GM23338 (cell line): Measurements from ENCODE around the gene PGBD5. TPM values are rescaled to one million over a fixed set of nuclear protein-coding genes. Genes with fewer than 3 reads are reported as not detected.

ENCODE experiments used
- ATAC-seq: fragments of 200-7000 bp; cut with Tn5 transposase; 3 replicates; pipeline ENCODE4 v1.9.1; 2020
- DNase-seq: peaks from one replicate; pipeline ENCODE4 v3.0.0-alpha.2; 2015; ENCODE audit warnings: low spot score
- H2AFZ ChIP-seq: fragments of 200-600 bp; sonication (generic); 2 replicates; pipeline ENCODE4 v1.8.0; 2016; ENCODE audit warnings: antibody characterized with exemption, mild to moderate bottlenecking, moderate library complexity
- H3F3A ChIP-seq: fragments of 200-600 bp; sonication (generic); replicated peaks from 2 replicates; pipeline ENCODE4 v1.8.0; 2017; ENCODE audit warnings: antibody characterized with exemption, mixed run types, low read depth
- H3K27ac ChIP-seq: fragments of 200-600 bp; sonication (generic); 2 replicates; pipeline ENCODE4 v1.6.1; 2016; ENCODE audit warnings: low read depth
- H3K27me3 ChIP-seq: fragments of 200-600 bp; sonication (generic); 2 replicates; pipeline ENCODE4 v1.8.0; 2016; ENCODE audit warnings: mild to moderate bottlenecking, mixed run types, moderate library complexity; ENCODE audit not compliant: insufficient read depth
- H3K36me3 ChIP-seq: fragments of 200-600 bp; sonication (generic); 2 replicates; pipeline ENCODE4 v1.8.0; 2016; ENCODE audit warnings: mild to moderate bottlenecking; ENCODE audit not compliant: insufficient read depth
- H3K4me1 ChIP-seq: fragments of 200-600 bp; sonication (generic); 2 replicates; pipeline ENCODE4 v1.8.0; 2016; ENCODE audit warnings: mild to moderate bottlenecking, moderate library complexity; ENCODE audit not compliant: insufficient read depth
- H3K4me2 ChIP-seq: fragments of 200-600 bp; sonication (generic); 2 replicates; pipeline ENCODE4 v1.7.1; 2017; ENCODE audit warnings: mixed run types
- H3K4me3 ChIP-seq: fragments of 200-600 bp; sonication (generic); 2 replicates; pipeline ENCODE4 v1.6.1; 2016; ENCODE audit warnings: mixed run types
- H3K79me2 ChIP-seq: fragments of 200-600 bp; sonication (generic); replicated peaks from 2 replicates; pipeline ENCODE4 v1.8.0; 2017; ENCODE audit warnings: mild to moderate bottlenecking; ENCODE audit not compliant: insufficient read depth
- H3K9me2 ChIP-seq: fragments of 200-600 bp; sonication (generic); 2 replicates; pipeline ENCODE4 v1.8.0; 2017; ENCODE audit not compliant: insufficient read depth
- H4K20me1 ChIP-seq: fragments of 200-600 bp; sonication (generic); replicated peaks from 2 replicates; pipeline ENCODE4 v1.8.0; 2017; ENCODE audit warnings: mild to moderate bottlenecking; ENCODE audit not compliant: insufficient read depth
- H3K27ac Mint-ChIP-seq: 2 replicates; pipeline ENCODE4 v1.8.0; 2020; ENCODE audit warnings: inconsistent platforms, mild to moderate bottlenecking, moderate library complexity, mixed read lengths
- H3K27me3 Mint-ChIP-seq: 3 replicates; pipeline ENCODE4 v1.8.0; 2022; ENCODE audit warnings: low read depth, mild to moderate bottlenecking, moderate library complexity, mixed read lengths, inconsistent platforms; ENCODE audit not compliant: insufficient read depth, poor library complexity
- H3K36me3 Mint-ChIP-seq: 3 replicates; pipeline ENCODE4 v1.8.0; 2021; ENCODE audit warnings: low read depth, mild to moderate bottlenecking, inconsistent platforms, moderate library complexity, mixed read lengths
- H3K4me1 Mint-ChIP-seq: 3 replicates; pipeline ENCODE4 v1.8.0; 2020; ENCODE audit warnings: mild to moderate bottlenecking, inconsistent platforms, mixed read lengths
- H3K4me3 Mint-ChIP-seq: 3 replicates; pipeline ENCODE4 v1.8.0; 2021; ENCODE audit warnings: moderate library complexity, mild to moderate bottlenecking, inconsistent platforms, mixed read lengths
- H3K9me3 Mint-ChIP-seq: 3 replicates; pipeline ENCODE4 v1.8.0; 2020; ENCODE audit warnings: moderate library complexity, mild to moderate bottlenecking, inconsistent platforms, mixed read lengths
- EZH2 ChIP-seq: fragments of 200-600 bp; sonication (generic); IDR thresholded peaks from one replicate; pipeline ENCODE4 v1.8.0; 2017; ENCODE audit warnings: antibody characterized with exemption, mild to moderate bottlenecking, low read depth; ENCODE audit not compliant: unreplicated experiment
- EZH2phosphoT487 ChIP-seq: fragments of 200-600 bp; sonication (generic); IDR thresholded peaks from one replicate; pipeline ENCODE4 v1.8.1; 2018; ENCODE audit warnings: antibody characterized with exemption; ENCODE audit not compliant: unreplicated experiment
- JUNB ChIP-seq: IDR thresholded peaks from one replicate; pipeline ENCODE4 v1.6.1; 2016; ENCODE audit warnings: antibody characterized with exemption; ENCODE audit not compliant: unreplicated experiment
- POLR2AphosphoS5 ChIP-seq: IDR thresholded peaks from 2 replicates; pipeline ENCODE4 v1.6.1; 2016; ENCODE audit warnings: antibody characterized with exemption, low read depth
- STAT1 ChIP-seq: IDR thresholded peaks from one replicate; pipeline ENCODE4 v1.6.1; 2016; ENCODE audit warnings: antibody characterized with exemption; ENCODE audit not compliant: unreplicated experiment
- ZNF114 ChIP-seq: fragments of 250-450 bp; sonication (Bioruptor Pico); IDR thresholded peaks from 2 replicates; pipeline ENCODE4 v1.5.0; 2020; ENCODE audit warnings: mild to moderate bottlenecking, moderate library complexity
- ZNF462 ChIP-seq: fragments of 250-450 bp; sonication (Bioruptor Pico); IDR thresholded peaks from 2 replicates; pipeline ENCODE4 v1.5.0; 2020; ENCODE audit warnings: mild to moderate bottlenecking, moderate library complexity
- polyA plus RNA-seq: library from polyadenylated mRNA; unstranded; fragments of >200 nt; fragmentation: Nextera tagmentation; extraction: Ambion mirVana; gene quantifications from 2 replicates; pipeline ENCODE4 v1.2.1, GENCODE V29; 2016
- total RNA-seq: library from RNA; depleted of rRNA; stranded (reverse); fragments of >200 nt; shearing (Covaris generic); gene quantifications from 2 replicates; pipeline ENCODE4 v1.2.3, GENCODE V29; 2014
- TF ChIP-seq, protein P1 (sequence below): IDR thresholded peaks from 2 replicates; pipeline ENCODE4 v1.6.1; 2016; ENCODE audit warnings: antibody characterized with exemption
- TF ChIP-seq, protein P2 (sequence below): IDR thresholded peaks from one replicate; pipeline ENCODE4 v1.6.1; 2018; ENCODE audit warnings: antibody characterized with exemption; ENCODE audit not compliant: unreplicated experiment

The PGBD5 gene
- total and polyA plus RNA-seq, 2 experiments from 2014 or later, result 3.4 to 16.6 TPM

DNA sequence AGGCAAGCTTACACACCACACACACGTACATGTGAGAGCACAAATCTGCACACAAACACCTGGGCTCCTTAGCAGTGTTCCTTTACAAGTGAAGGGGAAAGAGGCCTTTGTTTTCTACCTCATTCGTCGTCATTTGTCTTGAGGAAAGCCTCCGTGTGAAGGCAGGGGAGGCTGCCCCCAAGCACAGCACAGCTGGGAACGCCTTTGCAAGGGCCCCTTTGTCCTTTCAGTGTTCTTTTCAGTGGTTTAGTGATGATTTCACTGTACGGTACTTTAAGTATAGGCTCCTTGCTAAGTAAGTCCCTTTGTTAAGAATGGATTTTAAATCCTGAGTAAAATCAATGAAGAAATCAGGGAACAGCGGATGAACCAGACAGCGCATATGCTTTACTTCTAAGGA, 94.1 kb downstream of the PGBD5 start (continued):
- TF ChIP-seq ZNF462 (CRISPR knock-in tag), result no peak
- no peak for TF ChIP-seq POLR2AphosphoS5

DNA sequence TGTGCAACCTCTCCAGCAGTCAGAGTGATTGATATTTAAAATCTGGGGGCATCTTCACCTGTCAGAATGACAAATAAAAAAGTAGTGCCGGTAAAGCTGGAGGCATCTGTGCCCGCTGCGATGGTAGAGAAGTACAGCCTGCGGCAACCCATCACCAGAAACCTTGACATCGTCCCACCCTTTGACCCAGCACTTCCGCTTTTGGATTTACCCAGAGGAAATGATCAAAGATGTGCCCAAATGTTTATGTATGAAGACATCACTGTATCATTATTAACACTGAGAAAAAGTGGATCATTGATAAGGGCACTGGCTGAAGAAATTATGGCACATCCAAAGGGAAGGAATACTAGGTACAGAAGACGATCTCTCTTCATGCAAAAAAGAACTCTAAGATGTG, 96.0 kb downstream of the PGBD5 start:
- no peaks in the 10 kb centered on the region for H3F3A ChIP-seq
- peaks cover 26% of the 10 kb centered on the region for H3K4me1 Mint-ChIP-seq
- no peak overlapping the region for H3K4me3 Mint-ChIP-seq
- no peak overlapping the region for H3K27ac ChIP-seq
- peaks cover 8% of the 10 kb centered on the region; the same call in 1 of the 2 replicates for H3K4me1 ChIP-seq
- no peaks in the 10 kb centered on the region for H3K9me3 Mint-ChIP-seq
- H3K4me2 ChIP-seq, result no peak overlapping the region
- H3K27me3 Mint-ChIP-seq, result no peaks in the 10 kb centered on the region
- ATAC-seq (no peak), DNase-seq (no peak)
- no peak overlapping the region for H2AFZ ChIP-seq
- no peak overlapping the region for H3K27ac Mint-ChIP-seq
- no peaks in the 10 kb centered on the region for H3K79me2 ChIP-seq
- no peak overlapping the region for H3K4me3 ChIP-seq
- H4K20me1 ChIP-seq, result no peaks in the 10 kb centered on the region
- H3K36me3 ChIP-seq, result peaks cover 4% of the 10 kb centered on the region; the same call in 1 of the 2 replicates
- peaks cover 39% of the 10 kb centered on the region for H3K36me3 Mint-ChIP-seq
- H3K27me3 ChIP-seq, result no peaks in the 10 kb centered on the region
- no peaks in the 10 kb centered on the region for H3K9me2 ChIP-seq
- TF ChIP-seq EZH2, result no peak
- TF ChIP-seq ZNF114, result no peak
- TF ChIP-seq JUNB, result no peak
- TF ChIP-seq, protein P1, sequence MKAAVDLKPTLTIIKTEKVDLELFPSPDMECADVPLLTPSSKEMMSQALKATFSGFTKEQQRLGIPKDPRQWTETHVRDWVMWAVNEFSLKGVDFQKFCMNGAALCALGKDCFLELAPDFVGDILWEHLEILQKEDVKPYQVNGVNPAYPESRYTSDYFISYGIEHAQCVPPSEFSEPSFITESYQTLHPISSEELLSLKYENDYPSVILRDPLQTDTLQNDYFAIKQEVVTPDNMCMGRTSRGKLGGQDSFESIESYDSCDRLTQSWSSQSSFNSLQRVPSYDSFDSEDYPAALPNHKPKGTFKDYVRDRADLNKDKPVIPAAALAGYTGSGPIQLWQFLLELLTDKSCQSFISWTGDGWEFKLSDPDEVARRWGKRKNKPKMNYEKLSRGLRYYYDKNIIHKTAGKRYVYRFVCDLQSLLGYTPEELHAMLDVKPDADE, result no peak
- TF ChIP-seq, protein P2, sequence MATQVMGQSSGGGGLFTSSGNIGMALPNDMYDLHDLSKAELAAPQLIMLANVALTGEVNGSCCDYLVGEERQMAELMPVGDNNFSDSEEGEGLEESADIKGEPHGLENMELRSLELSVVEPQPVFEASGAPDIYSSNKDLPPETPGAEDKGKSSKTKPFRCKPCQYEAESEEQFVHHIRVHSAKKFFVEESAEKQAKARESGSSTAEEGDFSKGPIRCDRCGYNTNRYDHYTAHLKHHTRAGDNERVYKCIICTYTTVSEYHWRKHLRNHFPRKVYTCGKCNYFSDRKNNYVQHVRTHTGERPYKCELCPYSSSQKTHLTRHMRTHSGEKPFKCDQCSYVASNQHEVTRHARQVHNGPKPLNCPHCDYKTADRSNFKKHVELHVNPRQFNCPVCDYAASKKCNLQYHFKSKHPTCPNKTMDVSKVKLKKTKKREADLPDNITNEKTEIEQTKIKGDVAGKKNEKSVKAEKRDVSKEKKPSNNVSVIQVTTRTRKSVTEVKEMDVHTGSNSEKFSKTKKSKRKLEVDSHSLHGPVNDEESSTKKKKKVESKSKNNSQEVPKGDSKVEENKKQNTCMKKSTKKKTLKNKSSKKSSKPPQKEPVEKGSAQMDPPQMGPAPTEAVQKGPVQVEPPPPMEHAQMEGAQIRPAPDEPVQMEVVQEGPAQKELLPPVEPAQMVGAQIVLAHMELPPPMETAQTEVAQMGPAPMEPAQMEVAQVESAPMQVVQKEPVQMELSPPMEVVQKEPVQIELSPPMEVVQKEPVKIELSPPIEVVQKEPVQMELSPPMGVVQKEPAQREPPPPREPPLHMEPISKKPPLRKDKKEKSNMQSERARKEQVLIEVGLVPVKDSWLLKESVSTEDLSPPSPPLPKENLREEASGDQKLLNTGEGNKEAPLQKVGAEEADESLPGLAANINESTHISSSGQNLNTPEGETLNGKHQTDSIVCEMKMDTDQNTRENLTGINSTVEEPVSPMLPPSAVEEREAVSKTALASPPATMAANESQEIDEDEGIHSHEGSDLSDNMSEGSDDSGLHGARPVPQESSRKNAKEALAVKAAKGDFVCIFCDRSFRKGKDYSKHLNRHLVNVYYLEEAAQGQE, result no peak
- TF ChIP-seq EZH2phosphoT487, result no peak
- no peak for TF ChIP-seq STAT1
